H4 (cell line): ENCODE results near the gene SORCS2. TPM values are rescaled to one million over a fixed set of nuclear protein-coding genes. Genes with fewer than 3 reads are reported as not detected.

ENCODE experiments used
- DNase-seq: peaks from one replicate; pipeline ENCODE4 v3.0.0-alpha.2; 2015; ENCODE audit warnings: low spot score
- total RNA-seq: library from RNA; depleted of rRNA; stranded (reverse); fragments of >200 nt; shearing (Covaris generic); gene quantifications from 2 replicates; pipeline ENCODE4 v1.2.3, GENCODE V29; 2014; rRNA removed

The SORCS2 gene
- total RNA-seq, result 0.02 and 0.08 TPM in 2 replicates

- DNase-seq, result peak; percentile 42
Observed at GRCh38 chr4:7192252-7193029, at the start of gene SORCS2. TSS of gene SORCS2 (plus strand) at chr4:7192538.

DNA sequence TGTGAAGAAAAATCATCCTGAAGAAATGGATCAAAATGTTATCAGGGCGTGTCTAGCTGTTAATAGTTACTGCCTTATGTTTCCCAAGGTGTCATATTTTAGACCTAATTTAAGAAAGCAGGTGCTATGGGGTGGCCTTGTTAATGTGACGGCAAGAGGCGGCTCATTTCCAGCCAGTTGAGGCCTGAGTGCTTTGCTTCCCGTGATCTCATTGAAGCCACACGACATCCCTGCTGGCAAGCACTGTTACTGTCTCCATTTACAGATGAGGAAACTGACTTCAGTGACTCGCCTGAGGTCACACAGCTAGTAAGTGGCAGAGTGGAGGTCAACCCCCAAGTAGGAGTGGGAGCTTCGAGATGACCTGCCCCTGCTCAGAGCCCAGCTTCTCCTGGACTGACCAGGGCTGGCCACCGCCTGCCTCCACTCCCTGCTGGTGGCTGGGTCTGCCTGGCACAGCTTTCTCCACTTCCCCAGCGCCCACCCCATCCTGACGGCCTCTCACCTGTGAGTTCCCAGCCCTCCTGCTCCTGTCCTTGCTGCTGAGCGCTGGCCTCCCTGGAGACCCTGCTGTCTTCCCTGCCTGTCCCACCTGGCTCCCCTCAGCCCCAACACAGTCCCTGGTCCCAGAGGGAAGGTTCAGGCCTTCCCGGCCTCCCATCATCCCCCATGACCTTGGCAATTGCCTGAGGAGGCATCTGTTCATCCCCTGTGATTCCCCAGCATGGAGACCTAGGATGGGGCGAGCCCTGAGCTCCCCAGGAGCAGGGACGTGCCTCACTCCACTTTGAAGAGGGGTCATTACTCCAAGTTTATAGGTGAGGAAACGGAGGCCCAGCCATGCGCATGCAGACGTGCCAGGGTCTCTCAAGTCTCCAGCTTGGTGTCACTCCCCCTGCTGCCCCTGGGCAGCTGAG lies 47.7 kb upstream of the SORCS2 start:
- no peak for DNase-seq

DNA sequence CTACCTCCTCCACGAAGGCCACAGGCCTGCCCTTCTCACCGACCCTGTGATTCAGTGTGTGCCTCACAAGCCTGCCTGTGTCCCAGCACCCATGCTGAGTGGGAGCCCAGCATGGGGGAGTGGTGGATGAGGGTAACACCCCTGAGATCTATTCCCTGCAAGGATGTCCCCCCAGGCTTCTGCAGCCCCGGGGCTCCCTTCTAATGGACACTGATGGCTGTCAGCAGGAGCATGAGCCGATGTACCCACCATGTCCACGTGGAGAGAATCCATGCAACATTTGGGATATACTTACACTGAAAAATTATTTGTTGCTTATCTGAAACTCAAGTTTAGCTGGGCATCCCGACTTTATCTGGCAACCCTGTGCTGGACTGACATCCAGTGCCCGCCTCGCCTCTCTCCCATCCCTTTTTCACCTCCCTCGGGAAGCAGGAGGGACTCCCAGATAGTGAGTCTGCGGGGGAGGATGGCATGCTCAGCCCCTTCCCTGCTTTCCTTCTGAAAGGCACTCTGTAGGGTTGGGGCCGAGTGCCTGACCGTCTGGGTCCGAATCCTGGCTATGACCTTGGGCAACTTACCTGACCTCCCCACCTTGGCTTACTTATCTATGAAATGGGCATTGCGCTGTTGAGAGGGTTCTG lies 46.9 kb upstream of the SORCS2 start:
- DNase-seq, result no peak

DNA sequence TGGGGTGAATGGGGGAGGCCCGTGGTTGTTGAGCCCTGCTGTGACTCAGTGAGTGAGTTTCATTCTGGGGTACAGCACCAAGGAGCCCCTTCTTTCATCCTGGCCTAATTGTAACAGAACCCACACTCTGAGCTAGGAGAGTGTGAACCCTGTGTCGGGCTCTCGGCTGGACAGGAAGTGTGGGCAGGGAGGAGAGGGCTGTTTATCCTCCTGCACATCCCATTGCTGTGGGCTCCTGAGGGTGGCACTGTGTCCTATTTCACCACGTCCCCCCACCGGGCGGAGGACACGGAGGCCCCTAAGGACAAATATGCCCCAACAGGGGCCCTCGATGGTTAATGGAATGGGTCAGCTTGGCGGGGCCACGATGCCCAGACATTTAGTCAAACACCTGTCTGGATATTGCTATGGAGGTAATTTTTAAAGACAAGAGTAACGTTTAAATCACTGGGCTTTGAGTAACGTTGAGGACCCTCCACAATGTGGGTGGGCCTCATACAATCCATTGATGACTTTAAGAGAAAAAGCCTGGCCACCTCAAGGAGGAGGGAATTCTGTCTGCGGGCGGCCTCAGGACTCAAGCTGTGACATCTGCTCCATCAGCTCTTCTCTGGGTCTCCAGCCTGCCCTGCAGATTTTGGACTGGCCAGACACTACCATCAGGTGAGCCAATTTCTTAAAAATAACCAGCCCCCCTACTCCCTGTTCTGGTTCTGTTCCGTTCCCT lies 46.1 kb upstream of the SORCS2 start:
- DNase-seq, result no peak

GRCh38 chr4:7146786-7147115 lies 45.6 kb upstream of the SORCS2 start:
- DNase-seq, result no peak

DNA sequence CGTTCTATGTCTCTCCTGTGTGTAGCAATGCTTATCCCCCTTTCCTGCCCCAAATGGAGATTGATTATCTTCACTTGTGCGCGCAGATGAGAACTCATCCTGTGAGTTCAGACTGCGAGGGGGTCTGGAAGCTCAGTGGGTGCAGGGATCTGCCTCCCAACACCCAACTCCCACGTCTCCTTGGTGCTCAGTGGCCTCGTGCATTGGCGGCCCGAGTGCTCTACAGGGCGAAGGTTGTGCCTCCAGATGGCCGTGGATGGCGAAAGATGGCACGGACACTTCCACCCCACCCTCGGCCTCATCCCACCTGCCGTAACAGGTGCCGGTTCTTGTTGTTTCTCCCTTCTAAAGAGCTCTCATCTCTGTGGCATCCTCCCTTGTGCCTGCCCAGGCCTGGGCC lies 45.1 kb upstream of the SORCS2 start:
- no peak for DNase-seq

DNA sequence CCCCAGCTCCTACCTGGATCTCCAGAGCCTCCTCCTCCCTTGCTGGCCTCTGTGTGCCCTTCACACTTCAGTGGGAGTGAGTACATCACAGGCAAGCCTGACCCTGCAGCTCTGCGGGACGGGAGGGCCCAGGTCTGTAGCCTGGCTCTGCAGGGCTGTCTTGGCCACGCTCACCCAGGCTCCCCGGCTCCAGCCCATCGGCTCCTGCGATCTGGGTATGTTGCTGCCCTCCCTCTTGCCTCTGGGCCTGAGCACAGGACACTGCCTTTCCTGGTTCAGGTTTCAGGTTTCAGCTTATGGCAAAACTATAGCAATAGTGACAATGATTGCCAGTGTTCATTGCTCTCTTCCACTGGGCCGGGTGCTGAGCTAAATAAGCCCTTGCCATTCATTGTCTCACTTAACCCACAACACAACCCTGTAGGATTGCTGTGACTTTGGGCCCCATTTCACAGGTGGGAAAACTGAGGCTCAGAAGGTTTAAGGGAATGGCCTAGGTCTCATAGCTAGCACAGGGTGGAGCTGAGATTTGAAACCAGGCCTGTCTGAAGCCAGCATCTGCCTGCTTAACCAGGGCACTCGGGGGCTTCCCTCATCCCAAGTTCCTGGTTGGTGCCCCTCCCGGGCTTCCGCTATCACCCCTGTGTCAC lies 44.6 kb upstream of the SORCS2 start:
- DNase-seq, result no peak

DNA sequence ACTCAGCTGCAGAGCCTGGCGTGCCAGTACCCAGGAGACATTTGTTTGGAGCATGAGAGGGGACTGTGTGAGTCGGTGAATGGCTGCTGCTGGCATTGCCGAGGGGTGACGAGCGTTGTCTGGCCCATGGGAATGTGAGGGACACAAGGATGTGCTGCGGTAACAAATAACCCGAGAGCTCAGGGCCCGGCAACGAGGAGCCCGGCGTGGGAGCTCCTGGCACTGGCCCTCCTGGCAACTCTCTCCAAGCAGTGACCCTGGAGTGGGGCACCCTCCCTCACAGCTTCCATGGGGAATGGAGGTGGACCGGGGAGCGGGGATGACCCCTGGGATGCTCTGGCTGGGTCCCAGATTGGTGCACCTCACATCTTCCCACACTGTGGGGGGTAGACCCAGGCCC lies 44.0 kb upstream of the SORCS2 start:
- DNase-seq, result no peak

GRCh38 chr4:7150036-7150635 lies 42.2 kb upstream of the SORCS2 start:
- DNase-seq, result no peak

GRCh38 chr4:7151668-7152227 lies 40.6 kb upstream of the SORCS2 start:
- no peak for DNase-seq

GRCh38 chr4:7153711-7154110 lies 38.6 kb upstream of the SORCS2 start:
- no peak for DNase-seq

DNA sequence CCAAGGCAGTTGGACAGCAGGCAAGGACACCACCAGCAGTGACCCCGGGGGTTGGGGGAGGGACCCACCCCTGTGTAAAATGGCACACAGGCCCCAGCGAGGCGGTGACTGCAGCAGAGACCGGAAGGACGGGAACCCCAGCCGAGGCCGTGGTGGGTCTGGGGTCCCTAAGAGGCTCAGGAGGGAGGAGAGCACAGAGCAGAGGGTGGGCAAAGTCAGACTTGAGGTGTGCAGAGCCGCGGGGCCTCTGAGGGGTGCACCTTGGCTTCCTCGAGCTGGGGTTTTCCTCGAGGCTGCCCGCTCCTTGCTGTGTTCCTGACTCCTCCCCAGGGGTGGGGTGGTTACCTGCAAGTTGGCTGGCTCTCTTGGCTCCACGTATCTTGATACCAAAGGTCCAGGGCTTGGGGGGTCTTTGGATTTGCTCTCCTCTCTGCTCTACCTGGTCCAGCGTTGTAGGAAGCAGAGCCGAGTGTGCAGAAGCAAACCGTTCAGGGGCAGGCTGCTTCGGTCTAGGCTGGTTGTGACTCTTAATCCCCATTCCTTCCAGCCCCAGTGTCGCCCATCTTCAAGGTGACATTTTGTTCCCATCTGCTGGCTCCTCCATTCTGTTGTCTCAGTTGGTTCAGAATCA lies 37.9 kb upstream of the SORCS2 start:
- no peak for DNase-seq

GRCh38 chr4:7155590-7156071 lies 36.7 kb upstream of the SORCS2 start:
- no peak for DNase-seq

GRCh38 chr4:7156328-7156727 lies 36.0 kb upstream of the SORCS2 start:
- DNase-seq, result no peak

- no peak for DNase-seq
Observed at GRCh38 chr4:7156761-7157488, 35.4 kb upstream of the SORCS2 start.

- no peak for DNase-seq
Observed at GRCh38 chr4:7157666-7158065, 34.7 kb upstream of the SORCS2 start.

GRCh38 chr4:7158081-7158750 lies 34.1 kb upstream of the SORCS2 start:
- no peak for DNase-seq

DNA sequence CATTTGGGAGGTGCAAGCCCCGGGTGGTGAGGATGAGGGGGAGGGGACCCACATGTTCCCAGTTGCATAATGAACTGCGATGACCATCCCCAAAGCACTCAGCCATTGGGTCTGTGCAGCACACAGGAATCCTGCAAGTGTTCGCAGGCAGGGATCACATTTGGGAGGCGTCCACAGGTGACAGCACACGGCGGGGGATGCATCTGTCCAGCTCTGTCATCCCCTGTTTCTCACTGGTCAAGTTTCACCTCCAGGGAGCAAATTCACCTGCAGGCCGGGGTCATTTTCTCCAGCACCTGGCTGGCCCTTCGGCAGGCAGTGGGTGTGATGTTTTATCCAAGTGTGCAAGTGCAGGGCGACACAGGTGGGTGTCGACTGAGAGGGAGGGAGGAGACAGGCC lies 33.3 kb upstream of the SORCS2 start:
- no peak for DNase-seq

DNA sequence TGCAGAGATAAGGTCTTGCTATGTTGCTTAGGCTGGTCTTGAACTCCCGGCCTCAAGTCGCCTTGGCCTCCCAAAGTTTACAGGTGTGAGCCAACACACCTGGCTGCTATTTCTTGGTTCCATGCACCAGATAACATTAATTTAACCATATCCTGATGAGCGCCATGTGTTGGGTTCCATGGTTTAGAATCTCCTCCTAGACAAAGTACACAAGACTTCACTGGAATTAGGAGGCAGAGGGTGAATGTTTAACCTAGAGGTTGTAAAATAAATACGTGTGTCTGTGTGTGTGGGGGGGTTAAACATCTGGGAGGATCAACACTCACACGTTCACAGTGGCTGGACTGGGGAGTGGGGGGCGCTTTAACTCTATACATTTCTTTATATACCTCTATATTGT lies 32.4 kb upstream of the SORCS2 start:
- no peak for DNase-seq
